GM12875 (cell line): ENCODE results near the gene DSCAML1.

Experiments
- H3K4me3 ChIP-seq: one replicate; pipeline ENCODE4 v1.5.1; 2011; ENCODE audit warnings: low read depth, low read length, control low read depth
- CTCF ChIP-seq: IDR thresholded peaks from 2 replicates; pipeline ENCODE4 v1.5.1; 2011; ENCODE audit warnings: low read depth, mild to moderate bottlenecking, control low read depth, inconsistent platforms, low read length, moderate library complexity, borderline replicate concordance; ENCODE audit not compliant: insufficient read depth

Gene DSCAML1

GRCh38 chr11:117671370-117671769, 125.6 kb downstream of the DSCAML1 start:
- TF ChIP-seq CTCF: no peak
- no peak overlapping the region for H3K4me3 ChIP-seq

GRCh38 chr11:117670924-117671323, 126.1 kb downstream of the DSCAML1 start:
- no peak for TF ChIP-seq CTCF
- H3K4me3 ChIP-seq: no peak overlapping the region

GRCh38 chr11:117670443-117670842, 126.6 kb downstream of the DSCAML1 start:
- TF ChIP-seq CTCF: no peak
- no peak overlapping the region for H3K4me3 ChIP-seq

DNA sequence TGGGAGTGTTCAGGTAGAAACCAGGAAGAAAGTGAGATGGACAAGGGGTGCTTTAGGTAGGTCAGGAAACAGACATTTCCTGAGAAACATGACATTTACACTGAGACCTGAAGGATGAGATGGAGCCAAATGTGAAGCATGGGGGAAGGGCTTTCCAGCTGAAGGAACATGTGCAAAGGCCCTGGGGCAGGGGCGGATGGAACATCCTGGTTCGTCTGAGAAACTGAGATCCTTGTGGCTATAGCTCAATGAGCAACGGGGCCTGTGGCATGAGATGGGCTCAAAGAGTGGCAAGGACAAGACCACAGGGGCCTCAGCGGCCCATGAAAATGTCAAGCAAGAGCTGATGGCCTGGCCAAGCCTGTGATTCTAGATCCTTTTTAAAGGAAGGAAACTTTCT, 127.4 kb downstream of the DSCAML1 start:
- no peak for TF ChIP-seq CTCF
- H3K4me3 ChIP-seq: no peak overlapping the region

- no peak overlapping the region for H3K4me3 ChIP-seq
- no peak for TF ChIP-seq CTCF
These were observed 128.0 kb downstream of the DSCAML1 start for GRCh38 chr11:117669062-117669461.

GRCh38 chr11:117668321-117668751, 128.7 kb downstream of the DSCAML1 start:
- no peak overlapping the region for H3K4me3 ChIP-seq
- TF ChIP-seq CTCF: no peak

DNA sequence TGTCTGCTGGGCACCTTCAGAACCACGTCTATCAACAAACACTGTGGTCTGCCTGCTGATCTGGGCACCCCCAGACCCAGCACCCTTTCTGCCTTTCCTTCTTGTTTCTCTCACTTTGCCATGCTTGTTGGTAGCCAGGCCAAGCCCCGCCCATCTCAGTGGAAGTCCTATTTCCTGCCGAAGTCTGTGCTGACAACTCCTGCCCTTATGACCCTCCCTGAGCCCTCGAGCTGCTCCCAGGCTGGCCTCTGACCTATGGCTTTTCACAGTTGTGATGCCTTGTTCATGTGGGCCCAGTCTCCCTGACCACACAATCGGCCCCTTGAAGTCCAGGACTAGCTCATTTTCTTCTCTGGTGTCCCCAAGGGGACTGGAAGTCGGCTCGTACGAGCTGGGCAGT, 132.1 kb downstream of the DSCAML1 start:
- no peak for TF ChIP-seq CTCF
- H3K4me3 ChIP-seq: no peak overlapping the region
